Activated CD4-positive, alpha-beta T cell treated with anti-CD3 and anti-CD28 coated beads, Interleukin-2, amount 10 ng/mL, durations not matched to agents 24 days and 14 days (primary cell): Measurements from ENCODE around the gene PON1. TPM values are rescaled to one million over a fixed set of nuclear protein-coding genes. Genes with fewer than 3 reads are reported as not detected.

ENCODE experiments used
- DNase-seq: peaks from one replicate; pipeline ENCODE4 v3.0.0; 2022
- H3K27ac Mint-ChIP-seq: one replicate; pipeline ENCODE4 v1.8.0; 2022; ENCODE audit warnings: mild to moderate bottlenecking, mixed read lengths
- H3K27me3 Mint-ChIP-seq: one replicate; pipeline ENCODE4 v1.8.0; 2022; ENCODE audit warnings: mixed read lengths
- H3K36me3 Mint-ChIP-seq: one replicate; pipeline ENCODE4 v1.8.0; 2022; ENCODE audit warnings: low read depth, mild to moderate bottlenecking, mixed read lengths
- H3K4me1 Mint-ChIP-seq: one replicate; pipeline ENCODE4 v1.8.0; 2021; ENCODE audit warnings: mixed read lengths
- H3K4me3 Mint-ChIP-seq: one replicate; pipeline ENCODE4 v1.8.0; 2022; ENCODE audit warnings: mild to moderate bottlenecking, moderate library complexity, mixed read lengths
- H3K9me3 Mint-ChIP-seq: one replicate; pipeline ENCODE4 v1.8.0; 2021; ENCODE audit warnings: mixed read lengths
- intact Hi-C: fragments of 100-400 bp; cut with micrococcal nuclease; formaldehyde crosslinking; loops from one replicate; pipeline ENCODE4 v1.15.1; 2023
- total RNA-seq: library from RNA; stranded (reverse); gene quantifications from 2 replicates; pipeline ENCODE4 v1.2.3, GENCODE V29; 2022

The PON1 gene
- total RNA-seq, 1 donor from 2014 or later, result not detected

GRCh38 chr7:95262875-95263274 lies 61.5 kb downstream of the PON1 start:
- intact Hi-C loops, result no loop called here
- no peak overlapping the region for H3K27ac Mint-ChIP-seq
- no peak for DNase-seq
- H3K36me3 Mint-ChIP-seq, result no peaks in the 10 kb centered on the region
- peaks cover 3% of the 10 kb centered on the region for H3K27me3 Mint-ChIP-seq
- H3K4me3 Mint-ChIP-seq, result no peak overlapping the region
- H3K4me1 Mint-ChIP-seq, result no peaks in the 10 kb centered on the region
- H3K9me3 Mint-ChIP-seq, result no peaks in the 10 kb centered on the region

- intact Hi-C loops, result no loop called here
- H3K4me1 Mint-ChIP-seq, result no peaks in the 10 kb centered on the region
- no peaks in the 10 kb centered on the region for H3K36me3 Mint-ChIP-seq
- H3K27ac Mint-ChIP-seq, result no peak overlapping the region
- no peaks in the 10 kb centered on the region for H3K9me3 Mint-ChIP-seq
- DNase-seq, result no peak
- no peak overlapping the region for H3K4me3 Mint-ChIP-seq
- peaks cover 3% of the 10 kb centered on the region for H3K27me3 Mint-ChIP-seq
Observed at GRCh38 chr7:95261895-95262415, 62.4 kb downstream of the PON1 start.

- no peak for DNase-seq
- H3K4me3 Mint-ChIP-seq, result no peak overlapping the region
- intact Hi-C loops, result no loop called here
- no peak overlapping the region for H3K27ac Mint-ChIP-seq
- H3K27me3 Mint-ChIP-seq, result peaks cover 3% of the 10 kb centered on the region
- H3K4me1 Mint-ChIP-seq, result no peaks in the 10 kb centered on the region
- no peaks in the 10 kb centered on the region for H3K36me3 Mint-ChIP-seq
- no peaks in the 10 kb centered on the region for H3K9me3 Mint-ChIP-seq
Observed at GRCh38 chr7:95255691-95256090, 68.6 kb downstream of the PON1 start.

GRCh38 chr7:95253986-95254385 lies 70.3 kb downstream of the PON1 start:
- Mint-ChIP-seq H3K9me3 (no peaks in the 10 kb centered on the region), H3K4me1 (no peaks in the 10 kb centered on the region), H3K36me3 (no peaks in the 10 kb centered on the region), H3K27ac (no peak overlapping the region), H3K4me3 (no peak overlapping the region), H3K27me3 (peaks cover 3% of the 10 kb centered on the region)
- no peak for DNase-seq
- intact Hi-C loops, result no loop called here

- H3K27me3 Mint-ChIP-seq, result peaks cover 3% of the 10 kb centered on the region
- H3K9me3 Mint-ChIP-seq, result no peaks in the 10 kb centered on the region
- no peaks in the 10 kb centered on the region for H3K4me1 Mint-ChIP-seq
- DNase-seq, result no peak
- no peaks in the 10 kb centered on the region for H3K36me3 Mint-ChIP-seq
- no peak overlapping the region for H3K27ac Mint-ChIP-seq
- intact Hi-C loops, result no loop called here
- H3K4me3 Mint-ChIP-seq, result no peak overlapping the region
Observed at GRCh38 chr7:95251966-95252365, 72.4 kb downstream of the PON1 start.

- DNase-seq, result no peak
- Mint-ChIP-seq H3K9me3 (no peaks in the 10 kb centered on the region), H3K36me3 (no peaks in the 10 kb centered on the region), H3K27me3 (peaks cover 3% of the 10 kb centered on the region), H3K4me1 (no peaks in the 10 kb centered on the region), H3K27ac (no peak overlapping the region), H3K4me3 (no peak overlapping the region)
- intact Hi-C loops, result no loop called here
Observed at GRCh38 chr7:95250571-95250970, 73.8 kb downstream of the PON1 start.

Other genes starting within 250 kb of the PON1 start
- gene PON3, start 71.8 kb upstream of the PON1 start, total RNA-seq, result not detected in 2 replicates
- 2.4 and 3.7 TPM in 2 replicates for gene PON2, start 110.5 kb upstream of the PON1 start, total RNA-seq
- not detected in 2 replicates for gene ASB4, start 161.4 kb upstream of the PON1 start, total RNA-seq